SIG-M5 treated with dmso at 0.1 percent for 504 hours (cell line): ENCODE data around the gene NFYC.

Source experiments
- DNase-seq: peaks from one replicate; lab custom pipeline; 2025; ENCODE audit not compliant: unreplicated experiment; lab: John Stamatoyannopoulos, UW

The NFYC gene

GRCh38 chr1:40691538-40692428 is at the start of gene NFYC:
Gene NFYC, plus strand, starts transcription at chr1:40691704. Its CDS starts 47,140 bp downstream, at chr1:40738844.
- peak; percentile 96 for DNase-seq

GRCh38 chr1:40645118-40645680 is 46.3 kb upstream of the NFYC start:
- DNase-seq = no peak

GRCh38 chr1:40646315-40646714 is 45.2 kb upstream of the NFYC start:
- no peak for DNase-seq

- DNase-seq = no peak
These were observed 43.3 kb upstream of the NFYC start for GRCh38 chr1:40648200-40648599.

- no peak for DNase-seq
These were observed 42.4 kb upstream of the NFYC start for GRCh38 chr1:40648928-40649591.

GRCh38 chr1:40649592-40649930 is 41.9 kb upstream of the NFYC start:
- DNase-seq = no peak

GRCh38 chr1:40650075-40650474 is 41.4 kb upstream of the NFYC start:
- DNase-seq = no peak

- DNase-seq = no peak
These were observed 40.2 kb upstream of the NFYC start for GRCh38 chr1:40651138-40651857.

- no peak for DNase-seq
These were observed 39.0 kb upstream of the NFYC start for GRCh38 chr1:40652468-40652867.

GRCh38 chr1:40652979-40653378 is 38.5 kb upstream of the NFYC start:
- DNase-seq = no peak

- no peak for DNase-seq
These were observed 37.5 kb upstream of the NFYC start for GRCh38 chr1:40653851-40654537.

- no peak for DNase-seq
These were observed 34.5 kb upstream of the NFYC start for GRCh38 chr1:40657046-40657445.

GRCh38 chr1:40658751-40659648 is 32.5 kb upstream of the NFYC start:
- no peak for DNase-seq

- DNase-seq = no peak
These were observed 31.9 kb upstream of the NFYC start for GRCh38 chr1:40659649-40659947.

GRCh38 chr1:40661678-40662077 is 29.8 kb upstream of the NFYC start:
- DNase-seq = no peak

GRCh38 chr1:40662151-40662550 is 29.4 kb upstream of the NFYC start:
- no peak for DNase-seq

- no peak for DNase-seq
These were observed 28.6 kb upstream of the NFYC start for GRCh38 chr1:40662864-40663263.

- DNase-seq = no peak
These were observed 28.0 kb upstream of the NFYC start for GRCh38 chr1:40663324-40664166.

- no peak for DNase-seq
These were observed 27.4 kb upstream of the NFYC start for GRCh38 chr1:40664167-40664537.
